Mononuclear cell (primary cell): ENCODE data around the gene ANGEL2. TPM values are rescaled to one million over a fixed set of nuclear protein-coding genes. Genes with fewer than 3 reads are reported as not detected.

Source experiments
- total RNA-seq: library from RNA; depleted of rRNA; stranded (reverse); fragments of >200 nt; gene quantifications from one replicate; pipeline ENCODE4 v1.2.3, GENCODE V29; 2012

ANGEL2 gene
- total RNA-seq, 1 donor = 73.7 TPM

Other genes starting within 250 kb of the ANGEL2 start
- 25.7 TPM for gene NSL1, start 224.1 kb downstream of the ANGEL2 start, total RNA-seq
- gene TATDN3, start 224.0 kb downstream of the ANGEL2 start, total RNA-seq = 15.7 TPM
- gene SPATA45, start 168.2 kb downstream of the ANGEL2 start, total RNA-seq = not detected
- gene FLVCR1, start 157.6 kb downstream of the ANGEL2 start, total RNA-seq = 15.3 TPM
- gene VASH2, start 65.3 kb downstream of the ANGEL2 start, total RNA-seq = 0.10 TPM
- gene RPS6KC1, start 35.4 kb upstream of the ANGEL2 start, total RNA-seq = 14.9 TPM